GM12872 (cell line): Measurements from ENCODE around the gene PTRH1.

Experiments
- CTCF ChIP-seq: IDR thresholded peaks from 3 replicates; pipeline ENCODE4 v1.5.1; 2011; ENCODE audit warnings: low read depth, mild to moderate bottlenecking, low read length, moderate library complexity; ENCODE audit not compliant: insufficient read depth

PTRH1 gene

GRCh38 chr9:127746959-127747569 lies 31.6 kb upstream of the PTRH1 start:
- no peak for TF ChIP-seq CTCF

GRCh38 chr9:127744398-127745110 lies 29.1 kb upstream of the PTRH1 start:
- TF ChIP-seq CTCF = no peak

- TF ChIP-seq CTCF = no peak
Observed at GRCh38 chr9:127742435-127743088, 27.1 kb upstream of the PTRH1 start.

- TF ChIP-seq CTCF = no peak
Observed at GRCh38 chr9:127741831-127742434, 26.5 kb upstream of the PTRH1 start.

- no peak for TF ChIP-seq CTCF
Observed at GRCh38 chr9:127739614-127740330, 24.3 kb upstream of the PTRH1 start.

GRCh38 chr9:127738666-127739065 lies 23.2 kb upstream of the PTRH1 start:
- TF ChIP-seq CTCF = no peak

GRCh38 chr9:127735530-127736185 lies 20.2 kb upstream of the PTRH1 start:
- TF ChIP-seq CTCF = no peak
